ENCODE data around the gene ADAMTS8. TPM values are rescaled to one million over a fixed set of nuclear protein-coding genes. Genes with fewer than 3 reads are reported as not detected.

Gene ADAMTS8
- total and polyA plus RNA-seq, 2 donors (not counting 3 experiments of a cell fraction or from before 2014, with no cell fraction given): not detected

- POLR2A ChIA-PET: no interaction called here
Measured at GRCh38 chr11:130439876-130440275, 11.5 kb upstream of the ADAMTS8 start.

More at GRCh38 chr11:130439876-130440275, 11.5 kb upstream of the ADAMTS8 start:
- Histone ChIP-seq H3K4me3 (replicated peaks in 1 of 3; ENCODE audit: insufficient read depth in 1 of 3, low read depth in 1 of 3, low read length in 3 of 3) (no peak overlapping the region), H3K4me1 (ENCODE audit: control insufficient read depth, extremely low read depth, insufficient read depth, low read length) (no peaks in the 10 kb centered on the region), H3K9me3 (replicated peaks; ENCODE audit: control insufficient read depth, insufficient read depth, low read length) (no peaks in the 10 kb centered on the region), H3K36me3 (ENCODE audit: control insufficient read depth in 2 of 2, extremely low read depth in 1 of 2, insufficient read depth in 2 of 2, low read length in 2 of 2) (no peaks in the 10 kb centered on the region), H3K27ac (ENCODE audit: insufficient read depth, low read depth, low read length) (no peak overlapping the region), H3K79me2 (ENCODE audit: control insufficient read depth, insufficient read depth, low read length) (no peaks in the 10 kb centered on the region), H2AFZ (ENCODE audit: low read depth, low read length) (no peak overlapping the region), H3K4me2 (ENCODE audit: insufficient read depth, low read length) (no peak overlapping the region), H4K20me1 (replicated peaks; ENCODE audit: control insufficient read depth, extremely low read depth, insufficient read depth, low read length) (no peaks in the 10 kb centered on the region), H3K9ac (replicated peaks; ENCODE audit: extremely low read depth, insufficient read depth, low read length) (no peak overlapping the region), H3K27me3 (ENCODE audit: control insufficient read depth in 2 of 2, insufficient read depth in 2 of 2, low read length in 2 of 2) (peaks cover 0 to 3% of the 10 kb centered on the region in 2 experiments), H3K9me1 (replicated peaks; ENCODE audit: control insufficient read depth, extremely low read depth, insufficient read depth, low read length) (no peaks in the 10 kb centered on the region)
- FAIRE-seq (no peak), DNase-seq (ENCODE audit: low read depth, low spot score) (no peak)
- no TSS peak for BruUV-seq (replicated peaks)
- CTCF ChIA-PET: interaction anchor here (0.6 to 1.0 kb wide), 3 partner anchors 9 to 422 kb away, joined by 3 read pairs; no protein-coding TSS in a partner anchor
- TF ChIP-seq JUN (IDR thresholded peaks at IDR 0.05; ENCODE audit: borderline replicate concordance, insufficient read depth, insufficient read length, low read depth): no peak
- no peak for TF ChIP-seq MYC (IDR thresholded peaks at IDR 0.05; ENCODE audit: low read depth, low read length)
- no peak for TF ChIP-seq POLR2A (IDR thresholded peaks at IDR 0.05; ENCODE audit: low read depth, low read length)
- no peak for TF ChIP-seq POLR2AphosphoS5 (IDR thresholded peaks at IDR 0.05; ENCODE audit: insufficient read depth, low read depth, low read length)
- no peak for TF ChIP-seq EZH2 (IDR thresholded peaks at IDR 0.05; ENCODE audit: borderline replicate concordance, low read depth, low read length, severe bottlenecking)
- TF ChIP-seq FOS (IDR thresholded peaks at IDR 0.05; ENCODE audit: borderline replicate concordance, insufficient read depth, low read length): no peak
- no peak for TF ChIP-seq CTCF (IDR thresholded peaks at IDR 0.05; ENCODE audit: extremely low read depth in 1 of 2, insufficient read depth in 1 of 2, low read depth in 1 of 2, low read length in 2 of 2)
- no peak for TF ChIP-seq MAX (IDR thresholded peaks at IDR 0.05; ENCODE audit: insufficient read depth, insufficient read length)
- no peak for TF ChIP-seq GATA2 (IDR thresholded peaks at IDR 0.05; ENCODE audit: insufficient read depth, insufficient read length, low read depth, low read length)
- intact Hi-C loops (cut with micrococcal nuclease): loop anchor here (5.0 kb wide), 2 partner anchors 142 to 232 kb away; no protein-coding TSS in a partner anchor
- dilution Hi-C loops (cut with MboI; ENCODE audit: extremely low pct_ligation_motif_present, low sequenced_read_pairs): loop anchor here (25.0 kb wide), 1 partner anchor 422 kb away; no protein-coding TSS in a partner anchor

All from endothelial cell of umbilical vein (primary cell).